Calu3 (cell line): Measurements from ENCODE around the gene LILRA6. TPM values are rescaled to one million over a fixed set of nuclear protein-coding genes. Genes with fewer than 3 reads are reported as not detected.

Source experiments
- BruUV-seq: library from RNA; stranded (reverse); fragments of 400-500 nt; replicated peaks from 2 replicates; lab custom pipeline; 2021; lab: Mats Ljungman, UMichigan
- CTCF ChIA-PET: fragments of 300-600 bp; sonication (Branson Sonifier 250); formaldehyde crosslinking; loops from one replicate; lab custom pipeline; 2022; ENCODE audit warnings: antibody characterized with exemption; lab: Charles Lee
- DNase-seq: peaks from one replicate; pipeline ENCODE4 v3.0.0; 2022
- H3K27ac Mint-ChIP-seq: one replicate; pipeline ENCODE4 v1.8.0; 2022; ENCODE audit warnings: mixed read lengths; ENCODE audit not compliant: unreplicated experiment
- H3K27me3 Mint-ChIP-seq: one replicate; pipeline ENCODE4 v1.8.0; 2022; ENCODE audit warnings: mixed read lengths; ENCODE audit not compliant: unreplicated experiment
- H3K36me3 Mint-ChIP-seq: one replicate; pipeline ENCODE4 v1.8.0; 2022; ENCODE audit warnings: mild to moderate bottlenecking, moderate library complexity, mixed read lengths; ENCODE audit not compliant: insufficient read depth, unreplicated experiment
- H3K4me1 Mint-ChIP-seq: one replicate; pipeline ENCODE4 v1.8.0; 2022; ENCODE audit warnings: mild to moderate bottlenecking, low read depth, mixed read lengths; ENCODE audit not compliant: unreplicated experiment
- H3K4me3 Mint-ChIP-seq: one replicate; pipeline ENCODE4 v1.8.0; 2022; ENCODE audit warnings: mild to moderate bottlenecking, low read depth, moderate library complexity, mixed read lengths; ENCODE audit not compliant: unreplicated experiment
- H3K9me3 Mint-ChIP-seq: one replicate; pipeline ENCODE4 v1.8.0; 2022; ENCODE audit warnings: low read depth, mixed read lengths; ENCODE audit not compliant: unreplicated experiment
- CTCF ChIP-seq: fragments of 200-600 bp; IDR thresholded peaks from one replicate; pipeline ENCODE4 v1.8.0; 2022; ENCODE audit warnings: antibody characterized with exemption; ENCODE audit not compliant: unreplicated experiment
- intact Hi-C: fragments of 100-400 bp; cut with micrococcal nuclease; formaldehyde crosslinking; loops from one replicate; pipeline ENCODE4 v1.10.0; 2022; ENCODE audit not compliant: unreplicated experiment
- microRNA-seq: library from miRNA; unstranded; fragments of <30 nt; microRNA quantifications from one replicate; pipeline ENCODE4 v1.2.0, GENCODE V29; 2022
- total RNA-seq: library from RNA; stranded (reverse); gene quantifications from 2 replicates; pipeline ENCODE4 v1.2.3, GENCODE V29; 2022

LILRA6 gene
- total RNA-seq, 1 experiment from 2014 or later, result not detected

DNA sequence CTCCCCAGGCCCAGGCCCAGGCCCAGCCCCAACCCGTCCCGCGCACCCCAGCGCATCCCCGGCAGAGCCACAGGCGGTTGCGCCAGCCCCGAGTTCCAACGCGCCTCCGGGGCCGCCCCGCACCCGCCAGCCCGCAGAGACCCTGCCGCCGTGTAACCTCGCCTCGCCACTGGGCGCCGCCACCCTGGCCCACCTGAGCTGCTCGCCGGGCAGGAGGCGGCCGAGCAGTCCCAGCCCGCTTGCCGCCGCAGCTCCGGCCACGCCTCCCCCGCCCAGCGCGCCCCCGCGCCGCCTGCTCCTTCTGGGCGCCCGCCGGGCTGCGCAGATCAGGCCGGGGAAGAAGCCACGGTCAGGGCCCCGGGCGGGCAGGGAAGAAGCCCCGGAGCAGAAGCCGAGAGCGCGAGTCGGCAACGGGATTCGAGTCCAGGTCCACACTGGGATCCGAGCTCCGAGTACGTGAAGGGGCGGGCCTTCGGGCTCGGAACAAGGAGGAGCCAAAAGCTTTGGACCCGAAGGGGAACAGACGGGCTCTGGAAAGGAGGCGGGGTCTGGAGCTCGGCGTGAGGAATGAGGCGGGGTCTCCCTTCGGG is 53.4 kb downstream of the LILRA6 start, which contains the start of gene MBOAT7:
TSS of gene MBOAT7 (minus strand) at position 436 of the 590 bp plus-strand sequence. CDS start 1,072 bp downstream, outside the sequence.
- H3K9me3 Mint-ChIP-seq, result no peaks in the 10 kb centered on the region
- no peaks in the 10 kb centered on the region for H3K27me3 Mint-ChIP-seq
- no TSS peak for BruUV-seq
- H3K4me3 Mint-ChIP-seq, result peak within 1 kb of the TSS; percentile 82
- peaks cover 27% of the 10 kb centered on the region for H3K4me1 Mint-ChIP-seq
- H3K27ac Mint-ChIP-seq, result peak within 1 kb of the TSS; percentile 93
- peak; percentile 90 for DNase-seq
- peak; percentile 29 for TF ChIP-seq CTCF
- CTCF ChIA-PET, result interaction anchor here (0.5 to 3.7 kb wide), 19 partner anchors 11 to 1435 kb away, joined by 3 to 35 read pairs (median 6); partner anchors contain the start of genes CNOT3, LENG1, MYADM and RPS9
- intact Hi-C loops, result no loop called here
- H3K36me3 Mint-ChIP-seq, result peaks cover 91% of the 10 kb centered on the region

GRCh38 chr19:54188215-54188871 is 54.2 kb downstream of the LILRA6 start:
- CTCF ChIA-PET, result interaction anchor here (0.6 to 3.7 kb wide), 10 partner anchors 16 to 395 kb away, joined by 3 to 35 read pairs (median 7); partner anchors contain the start of genes CNOT3, LENG1, MYADM and TMC4
- Mint-ChIP-seq H3K9me3 (no peaks in the 10 kb centered on the region), H3K27me3 (no peaks in the 10 kb centered on the region), H3K36me3 (peaks cover 93% of the 10 kb centered on the region), H3K4me1 (peaks cover 27% of the 10 kb centered on the region), H3K4me3 (peak overlapping the region; percentile 82), H3K27ac (peak overlapping the region; percentile 25)
- intact Hi-C loops, result no loop called here
- DNase-seq, result peak; percentile 54
- BruUV-seq, result no TSS peak
- no peak for TF ChIP-seq CTCF

- Mint-ChIP-seq H3K27me3 (no peaks in the 10 kb centered on the region), H3K36me3 (peaks cover 83% of the 10 kb centered on the region), H3K27ac (peak overlapping the region; percentile 15), H3K4me3 (peak overlapping the region; percentile 82), H3K9me3 (no peaks in the 10 kb centered on the region), H3K4me1 (peaks cover 22% of the 10 kb centered on the region)
- no TSS peak for BruUV-seq
- intact Hi-C loops, result no loop called here
- no peak for DNase-seq
- CTCF ChIA-PET, result interaction anchor here (0.6 kb wide), 1 partner anchor 676 kb away, joined by 8 read pairs; no protein-coding TSS in a partner anchor
- no peak for TF ChIP-seq CTCF
Measured at GRCh38 chr19:54186934-54187381, 55.6 kb downstream of the LILRA6 start.

Small RNAs within 50 kb of the gene (microRNA-seq; reads per million reads assigned to microRNA genes)
- gene MIR4752, result not detected

Other genes with a start within 250 kb of the LILRA6 start
- gene VSTM1, start 178.9 kb downstream of the LILRA6 start, total RNA-seq, result not detected in 2 replicates
- gene TARM1, start 161.4 kb downstream of the LILRA6 start, total RNA-seq, result not detected in 2 replicates
- 0.54 and 0.64 TPM in 2 replicates for gene OSCAR, start 142.0 kb downstream of the LILRA6 start, total RNA-seq
- 228 and 255 TPM in 2 replicates for gene NDUFA3, start 139.9 kb downstream of the LILRA6 start, total RNA-seq
- 30.8 and 34.2 TPM in 2 replicates for gene TFPT, start 127.1 kb downstream of the LILRA6 start, total RNA-seq
- gene PRPF31, start 127.0 kb downstream of the LILRA6 start, total RNA-seq, result 106 TPM in 2 replicates
- gene CNOT3, start 105.0 kb downstream of the LILRA6 start, total RNA-seq, result 79.4 and 87.4 TPM in 2 replicates
- 9.9 and 10.7 TPM in 2 replicates for gene LENG1, start 83.1 kb downstream of the LILRA6 start, total RNA-seq
- gene TMC4, start 69.6 kb downstream of the LILRA6 start, total RNA-seq, result 157 and 166 TPM in 2 replicates
- 287 and 323 TPM in 2 replicates for gene MBOAT7, start 53.2 kb downstream of the LILRA6 start, total RNA-seq
- gene TSEN34, start 51.5 kb downstream of the LILRA6 start, total RNA-seq, result 52.2 and 53.0 TPM in 2 replicates
- 825 and 841 TPM in 2 replicates for gene RPS9, start 41.9 kb downstream of the LILRA6 start, total RNA-seq
- not detected in 2 replicates for gene LILRB3, start 19.8 kb downstream of the LILRA6 start, total RNA-seq
- gene LILRB5, start 14.5 kb upstream of the LILRA6 start, total RNA-seq, result not detected in 2 replicates
- not detected in 2 replicates for gene LILRB2, start 38.3 kb upstream of the LILRA6 start, total RNA-seq
- not detected in 2 replicates for gene LILRA5, start 70.4 kb upstream of the LILRA6 start, total RNA-seq
- not detected in 2 replicates for gene LILRA4, start 96.4 kb upstream of the LILRA6 start, total RNA-seq
- gene LAIR1, start 122.1 kb upstream of the LILRA6 start, total RNA-seq, result 0.61 and 0.83 TPM in 2 replicates
- gene TTYH1, start 172.7 kb upstream of the LILRA6 start, total RNA-seq, result 2.9 and 3.9 TPM in 2 replicates
- gene LENG8, start 206.4 kb upstream of the LILRA6 start, total RNA-seq, result 256 and 267 TPM in 2 replicates
- gene LENG9, start 221.0 kb upstream of the LILRA6 start, total RNA-seq, result 14.7 and 16.4 TPM in 2 replicates
- gene CDC42EP5, start 230.5 kb upstream of the LILRA6 start, total RNA-seq, result 12.9 and 19.7 TPM in 2 replicates